HCT116 (cell line): Measurements from ENCODE around the gene GAL3ST2. TPM values are rescaled to one million over a fixed set of nuclear protein-coding genes. Genes with fewer than 3 reads are reported as not detected.

Experiments used
- ATAC-seq: fragments of 200-7000 bp; cut with Tn5 transposase; 2 replicates; pipeline ENCODE4 v1.9.1; 2020; ENCODE audit warnings: mild to moderate bottlenecking, moderate library complexity
- BruUV-seq: library from RNA; stranded (reverse); fragments of 400-500 nt; replicated peaks from 2 replicates; lab custom pipeline; 2021; lab: Mats Ljungman, UMichigan
- CTCF ChIA-PET: fragments of 300-600 bp; sonication (Branson Sonifier 250); formaldehyde crosslinking; loops from one replicate; lab custom pipeline; 2021; ENCODE audit warnings: antibody characterized with exemption; lab: Charles Lee
- POLR2A ChIA-PET: fragments of 300-600, 350-600 bp; sonication (Branson Sonifier 250); formaldehyde crosslinking; loops from one replicate; lab custom pipeline; 2021; ENCODE audit warnings: antibody characterized with exemption; lab: Charles Lee
- RAD21 ChIA-PET, 2 experiments: fragments of 300-600 bp; sonication (Branson Sonifier 250); formaldehyde crosslinking; loops; one replicate each; lab custom pipeline; 2023; ENCODE audit warnings: low total read pairs in 2 of 2; ENCODE audit not compliant: uncharacterized antibody in 2 of 2, unreplicated experiment in 2 of 2, low non-redundant PET in 1 of 2; lab: Charles Lee
- DNase-seq: peaks from one replicate; pipeline ENCODE4 v3.0.0-alpha.2; 2010; ENCODE audit warnings: low read depth, low spot score
- H2AFZ ChIP-seq: fragments of 200-600 bp; shearing (Covaris generic), sonication (generic); 2 replicates; pipeline ENCODE4 v1.6.1; 2017; ENCODE audit warnings: low read depth, mixed run types, mixed read lengths, antibody characterized with exemption, low read length; ENCODE audit not compliant: poor library complexity, severe bottlenecking
- H3K27ac ChIP-seq: 2 replicates; pipeline ENCODE4 v1.5.1; 2012; ENCODE audit warnings: low read depth, low read length
- H3K27me3 ChIP-seq: fragments of 200-600 bp; sonication (generic); 2 replicates; pipeline ENCODE4 v1.6.1; 2016; ENCODE audit warnings: mixed run types, low read length, mixed read lengths; ENCODE audit not compliant: insufficient read depth
- H3K36me3 ChIP-seq, 2 experiments: fragments of 200-500 bp in 1 of 2; fragments of 200-600 bp in 1 of 2; sonication (Bioruptor generic) in 1 of 2; sonication (generic) in 1 of 2; 2 replicates each; pipeline versions ENCODE4 v1.5.1 to v1.6.1; 2014 to 2016; ENCODE audit warnings: low read length in 2 of 2, inconsistent platforms in 1 of 2, mixed read lengths in 1 of 2, mixed run types in 1 of 2; ENCODE audit not compliant: insufficient read depth in 2 of 2, control insufficient read depth in 1 of 2
- H3K4me1 ChIP-seq, 2 experiments: fragments of 200-600 bp in 1 of 2; sonication (generic) in 1 of 2; 2 replicates each; pipeline versions ENCODE4 v1.5.1 to v1.6.1; 2012 to 2017; ENCODE audit warnings: low read length in 2 of 2, inconsistent platforms in 1 of 2, mild to moderate bottlenecking in 1 of 2, mixed read lengths in 1 of 2, mixed run types in 1 of 2, moderate library complexity in 1 of 2; ENCODE audit not compliant: insufficient read depth in 2 of 2, control insufficient read depth in 1 of 2
- H3K4me2 ChIP-seq: fragments of 200-600 bp; sonication (generic); 2 replicates; pipeline ENCODE4 v1.6.1; 2017; ENCODE audit warnings: mixed run types, low read length, mixed read lengths
- H3K4me3 ChIP-seq, 2 experiments: fragments of 200-600 bp in 1 of 2; sonication (generic) in 1 of 2; replicated peaks in 1 of 2; 2 replicates each; pipeline ENCODE4 v1.5.1; 2011 to 2016; ENCODE audit warnings: low read length in 2 of 2, control low read depth in 1 of 2, low read depth in 1 of 2, mild to moderate bottlenecking in 1 of 2, mixed read lengths in 1 of 2, mixed run types in 1 of 2
- H3K79me2 ChIP-seq: fragments of 200-600 bp; sonication (generic); 2 replicates; pipeline ENCODE4 v1.6.1; 2017; ENCODE audit warnings: mild to moderate bottlenecking, mixed run types, low read length, moderate library complexity, mixed read lengths; ENCODE audit not compliant: insufficient read depth
- H3K9ac ChIP-seq: fragments of 200-600 bp; sonication (generic); 2 replicates; pipeline ENCODE4 v1.6.1; 2016; ENCODE audit warnings: low read length, mixed read lengths
- H3K9me2 ChIP-seq: fragments of 200-600 bp; sonication (generic), shearing (Covaris generic); 2 replicates; pipeline ENCODE4 v1.6.1; 2017; ENCODE audit warnings: mixed run types, mild to moderate bottlenecking, moderate library complexity; ENCODE audit not compliant: insufficient read depth
- H3K9me3 ChIP-seq, 2 experiments: fragments of 200-500 bp in 1 of 2; fragments of 200-600 bp in 1 of 2; sonication (Bioruptor generic) in 1 of 2; sonication (generic) in 1 of 2; 2 replicates each; pipeline ENCODE4 v1.6.1; 2014 to 2017; ENCODE audit warnings: low read length in 2 of 2, mixed read lengths in 2 of 2, inconsistent platforms in 1 of 2, low read depth in 1 of 2, mild to moderate bottlenecking in 1 of 2, mixed run types in 1 of 2, moderate library complexity in 1 of 2; ENCODE audit not compliant: control insufficient read depth in 1 of 2, insufficient read depth in 1 of 2
- H4K20me1 ChIP-seq: fragments of 200-600 bp; sonication (generic), shearing (Covaris generic); 2 replicates; pipeline ENCODE4 v1.6.1; 2017; ENCODE audit warnings: mixed run types, mild to moderate bottlenecking, moderate library complexity; ENCODE audit not compliant: insufficient read depth
- EGR1 ChIP-seq: IDR thresholded peaks from 2 replicates; pipeline ENCODE4 v1.6.1; 2012; ENCODE audit warnings: low read depth
- EZH2phosphoT487 ChIP-seq: fragments of 200-600 bp; IDR thresholded peaks from 2 replicates; pipeline ENCODE4 v1.6.1; 2018; ENCODE audit warnings: antibody characterized with exemption, borderline replicate concordance
- POLR2A ChIP-seq: IDR thresholded peaks from 2 replicates; pipeline ENCODE4 v1.7.0; 2011; ENCODE audit warnings: borderline replicate concordance; ENCODE audit not compliant: insufficient read depth, insufficient read length; ENCODE audit errors: extremely low read depth
- SP1 ChIP-seq: IDR thresholded peaks from 2 replicates; pipeline ENCODE4 v1.6.1; 2012; ENCODE audit warnings: low read depth
- SRF ChIP-seq: IDR thresholded peaks from 2 replicates; pipeline ENCODE4 v1.6.1; 2012; ENCODE audit warnings: low read depth
- TCF7L2 ChIP-seq: IDR thresholded peaks from 2 replicates; pipeline ENCODE4 v1.7.0; 2011; ENCODE audit warnings: borderline replicate concordance, inconsistent platforms; ENCODE audit not compliant: insufficient read depth, insufficient read length; ENCODE audit errors: extremely low read depth
- ZBTB33 ChIP-seq: IDR thresholded peaks from 2 replicates; pipeline ENCODE4 v1.6.1; 2011; ENCODE audit warnings: mild to moderate bottlenecking, low read length, moderate library complexity; ENCODE audit not compliant: insufficient replicate concordance; ENCODE audit errors: extremely low read depth
- ZFX ChIP-seq: fragments of 450-650 bp; IDR thresholded peaks from 2 replicates; pipeline ENCODE4 v1.6.1; 2017
- intact Hi-C: fragments of 100-400 bp; cut with micrococcal nuclease; formaldehyde crosslinking; loops from 2 replicates; pipeline ENCODE4 v1.10.0; 2022
- total RNA-seq: library from RNA; stranded (reverse); gene quantifications from one replicate; pipeline ENCODE4 v1.2.1, GENCODE V29; 2021; ENCODE audit not compliant: unreplicated experiment
- TF ChIP-seq, protein P1 (sequence below): IDR thresholded peaks from 2 replicates; pipeline ENCODE4 v1.6.1; 2012

GAL3ST2 gene
- total RNA-seq, 1 experiment from 2014 or later: 0.44 TPM

- no TSS peak for BruUV-seq
- H3K9ac ChIP-seq: no peak overlapping the region
- H3K9me3 ChIP-seq: no peaks in the 10 kb centered on the region
- no peak overlapping the region for H3K4me3 ChIP-seq
- no peaks in the 10 kb centered on the region for H3K79me2 ChIP-seq
- no peak overlapping the region for H3K27ac ChIP-seq
- ATAC-seq (no peak), DNase-seq (no peak)
- H3K4me2 ChIP-seq: no peak overlapping the region
- H4K20me1 ChIP-seq: no peaks in the 10 kb centered on the region
- no peaks in the 10 kb centered on the region for H3K27me3 ChIP-seq
- no peaks in the 10 kb centered on the region for H3K9me2 ChIP-seq
- ChIA-PET RAD21 (no interaction called here), CTCF (no interaction called here), POLR2A (no interaction called here)
- intact Hi-C loops: no loop called here
- H3K4me1 ChIP-seq: peaks cover 0 to 6% of the 10 kb centered on the region in 2 experiments; a peak in 1 of 4 replicates
- no peak for TF ChIP-seq EGR1
- TF ChIP-seq SRF: no peak
- no peak for TF ChIP-seq POLR2A
- TF ChIP-seq SP1: no peak
- TF ChIP-seq TCF7L2: no peak
- no peak for TF ChIP-seq ZBTB33
- no peak for TF ChIP-seq ZFX
- TF ChIP-seq EZH2phosphoT487: no peak
- TF ChIP-seq, protein P1, sequence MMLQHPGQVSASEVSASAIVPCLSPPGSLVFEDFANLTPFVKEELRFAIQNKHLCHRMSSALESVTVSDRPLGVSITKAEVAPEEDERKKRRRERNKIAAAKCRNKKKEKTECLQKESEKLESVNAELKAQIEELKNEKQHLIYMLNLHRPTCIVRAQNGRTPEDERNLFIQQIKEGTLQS: no peak
- H2AFZ ChIP-seq: no peak overlapping the region
- H3K36me3 ChIP-seq: peaks cover 8 to 11% of the 10 kb centered on the region in 2 experiments; a peak in 3 of 4 replicates
Measured at GRCh38 chr2:241743620-241744019, 33.0 kb upstream of the GAL3ST2 start.
